Limb (tissue), 2 donors: ENCODE data around the gene GPLD1.

Source experiments
- DNase-seq, 2 donors: peaks; one replicate each; pipeline ENCODE4 v3.0.0-alpha.2; 2016; ENCODE audit errors: extremely low spot score in 2 of 2

The GPLD1 gene

GRCh38 chr6:24501374-24501773 lies 12.0 kb upstream of the GPLD1 start:
- DNase-seq = no peak

GRCh38 chr6:24500683-24501082 lies 11.3 kb upstream of the GPLD1 start:
- DNase-seq = no peak

- DNase-seq = no peak
Measured at GRCh38 chr6:24497254-24497970, 8.0 kb upstream of the GPLD1 start.

- DNase-seq = peak; percentile 50 to 86
Measured at GRCh38 chr6:24494821-24495795, 5.7 kb upstream of the GPLD1 start, which contains the start of gene ALDH5A1. TSS of gene ALDH5A1 (plus strand) at chr6:24494969. CDS start at chr6:24494997, 28 bp downstream.

GRCh38 chr6:24493945-24494820 lies 4.8 kb upstream of the GPLD1 start:
- no peak for DNase-seq

- DNase-seq = peak in 1 of 2 donors; percentile 34
Measured at GRCh38 chr6:24492475-24492874, 3.1 kb upstream of the GPLD1 start.

- no peak for DNase-seq
Measured at GRCh38 chr6:24490948-24491347, 1.6 kb upstream of the GPLD1 start.

- no peak for DNase-seq
Measured at GRCh38 chr6:24489881-24490280, 503 bp upstream of the GPLD1 start.

GRCh38 chr6:24486065-24486464 lies 3.3 kb downstream of the GPLD1 start:
- DNase-seq = no peak

GRCh38 chr6:24484657-24485323 lies 4.6 kb downstream of the GPLD1 start:
- DNase-seq = no peak

- DNase-seq = no peak
Measured at GRCh38 chr6:24481449-24481848, 7.9 kb downstream of the GPLD1 start.

- no peak for DNase-seq
Measured at GRCh38 chr6:24480705-24481104, 8.7 kb downstream of the GPLD1 start.

GRCh38 chr6:24478903-24479302 lies 10.5 kb downstream of the GPLD1 start:
- no peak for DNase-seq

GRCh38 chr6:24477070-24477469 lies 12.3 kb downstream of the GPLD1 start:
- DNase-seq = no peak

- DNase-seq = no peak
Measured at GRCh38 chr6:24476631-24477030, 12.7 kb downstream of the GPLD1 start.

- no peak for DNase-seq
Measured at GRCh38 chr6:24472181-24472580, 17.2 kb downstream of the GPLD1 start.

GRCh38 chr6:24469811-24470210 lies 19.6 kb downstream of the GPLD1 start:
- DNase-seq = no peak

- DNase-seq = no peak
Measured at GRCh38 chr6:24464253-24465038, 24.9 kb downstream of the GPLD1 start.

GRCh38 chr6:24460966-24461365 lies 28.4 kb downstream of the GPLD1 start:
- DNase-seq = no peak

- DNase-seq = no peak
Measured at GRCh38 chr6:24458941-24459340, 30.4 kb downstream of the GPLD1 start.
